Bone marrow (tissue), 2 donors: ENCODE results near the gene PCDHA1.
A peak's percentile ranks its signal among the peaks of the same experiment; 100 is the strongest.

Experiments
- DNase-seq, 2 donors: peaks; one replicate each; lab custom pipeline; 2025; lab: John Stamatoyannopoulos, UW

PCDHA1 gene

GRCh38 chr5:140988608-140989007, 202.7 kb downstream of the PCDHA1 start:
- DNase-seq = no peak

GRCh38 chr5:140989254-140990020, 203.5 kb downstream of the PCDHA1 start:
- no peak for DNase-seq

GRCh38 chr5:140992828-140993227, 206.9 kb downstream of the PCDHA1 start:
- DNase-seq = no peak

GRCh38 chr5:140996060-140996459, 210.1 kb downstream of the PCDHA1 start:
- no peak for DNase-seq

- no peak for DNase-seq
These were observed 213.0 kb downstream of the PCDHA1 start for GRCh38 chr5:140998921-140999410.

- DNase-seq = no peak
These were observed 215.5 kb downstream of the PCDHA1 start for GRCh38 chr5:141001446-141001843.

GRCh38 chr5:141001844-141002604, 216.1 kb downstream of the PCDHA1 start:
- DNase-seq = no peak

GRCh38 chr5:141002605-141002965, 216.6 kb downstream of the PCDHA1 start:
- DNase-seq = no peak

- DNase-seq = no peak
These were observed 217.1 kb downstream of the PCDHA1 start for GRCh38 chr5:141003031-141003430.

- no peak for DNase-seq
These were observed 218.1 kb downstream of the PCDHA1 start for GRCh38 chr5:141003791-141004611.

GRCh38 chr5:141007791-141008190, 221.9 kb downstream of the PCDHA1 start:
- no peak for DNase-seq

GRCh38 chr5:141010047-141010793, 224.3 kb downstream of the PCDHA1 start:
- DNase-seq = no peak

- no peak for DNase-seq
These were observed 232.0 kb downstream of the PCDHA1 start for GRCh38 chr5:141017943-141018342.

GRCh38 chr5:141022384-141022783, 236.4 kb downstream of the PCDHA1 start:
- no peak for DNase-seq

- no peak for DNase-seq
These were observed 245.1 kb downstream of the PCDHA1 start for GRCh38 chr5:141031006-141031405.

- no peak for DNase-seq
These were observed 246.7 kb downstream of the PCDHA1 start for GRCh38 chr5:141032626-141033025.

GRCh38 chr5:141039061-141039460, 253.1 kb downstream of the PCDHA1 start:
- no peak for DNase-seq

GRCh38 chr5:141039517-141039916, 253.6 kb downstream of the PCDHA1 start:
- no peak for DNase-seq

GRCh38 chr5:141040093-141040770, 254.3 kb downstream of the PCDHA1 start:
- DNase-seq = no peak

GRCh38 chr5:141040771-141041426, 255.0 kb downstream of the PCDHA1 start:
- DNase-seq = peak in 1 of 2 donors; percentile 34

- no peak for DNase-seq
These were observed 255.5 kb downstream of the PCDHA1 start for GRCh38 chr5:141041427-141041785.
